Endothelial cell of umbilical vein (primary cell): ENCODE measurements around the gene EML4. TPM values are rescaled to one million over a fixed set of nuclear protein-coding genes. Genes with fewer than 3 reads are reported as not detected.

Source experiments
- BruUV-seq: library from RNA; stranded (reverse); fragments of 400-500 nt; replicated peaks from 2 replicates; lab custom pipeline; 2021; lab: Mats Ljungman, UMichigan
- CTCF ChIA-PET: fragments of 300-600, 350-600 bp; sonication (Branson Sonifier 250); formaldehyde crosslinking; loops from one replicate; lab custom pipeline; 2021; ENCODE audit warnings: antibody characterized with exemption, inconsistent platforms; lab: Charles Lee
- POLR2A ChIA-PET: fragments of 300-600, 350-600 bp; sonication (Branson Sonifier 250); formaldehyde crosslinking; loops from one replicate; lab custom pipeline; 2021; ENCODE audit warnings: antibody characterized with exemption, inconsistent platforms; lab: Charles Lee
- DNase-seq: peaks from one replicate; pipeline ENCODE4 v3.0.0-alpha.2; 2011; ENCODE audit warnings: low read depth, low spot score
- FAIRE-seq: peaks from 2 replicates; lab custom pipeline; 2011; peaks lifted over from hg19 to GRCh38; lab: Jason Lieb, UNC
- H2AFZ ChIP-seq: 2 replicates; pipeline ENCODE4 v1.6.0; 2012; ENCODE audit warnings: low read depth, low read length, control low read depth, inconsistent platforms
- H3K27ac ChIP-seq: 2 replicates; pipeline ENCODE4 v1.5.1; 2011; ENCODE audit warnings: low read depth, mild to moderate bottlenecking, control low read depth, low read length, moderate library complexity; ENCODE audit not compliant: insufficient read depth
- H3K27me3 ChIP-seq, 2 experiments: 2 replicates each; pipeline versions ENCODE4 v1.6.0 to v1.6.1; 2011; ENCODE audit warnings: low read length in 2 of 2, mixed read lengths in 1 of 2; ENCODE audit not compliant: control insufficient read depth in 2 of 2, insufficient read depth in 2 of 2
- H3K36me3 ChIP-seq, 2 experiments: 2 replicates in 1 of 2; 3 replicates in 1 of 2; pipeline ENCODE4 v1.5.1; 2011; ENCODE audit warnings: low read length in 2 of 2, mild to moderate bottlenecking in 1 of 2, moderate library complexity in 1 of 2; ENCODE audit not compliant: control insufficient read depth in 2 of 2, insufficient read depth in 2 of 2; ENCODE audit errors: extremely low read depth in 1 of 2
- H3K4me1 ChIP-seq: 3 replicates; pipeline ENCODE4 v1.5.1; 2011; ENCODE audit warnings: mild to moderate bottlenecking, low read length; ENCODE audit not compliant: control insufficient read depth, insufficient read depth; ENCODE audit errors: extremely low read depth
- H3K4me2 ChIP-seq: 2 replicates; pipeline ENCODE4 v1.6.1; 2011; ENCODE audit warnings: low read length, control low read depth, mixed read lengths; ENCODE audit not compliant: insufficient read depth
- H3K4me3 ChIP-seq, 3 experiments: fragments of 200-600 bp in 1 of 3; sonication (generic), shearing (Covaris generic) in 1 of 3; replicated peaks in 1 of 3; 2 replicates each; pipeline ENCODE4 v1.5.1; 2011 to 2016; ENCODE audit warnings: control low read depth in 3 of 3, low read length in 3 of 3, mild to moderate bottlenecking in 2 of 3, inconsistent platforms in 1 of 3, low read depth in 1 of 3, moderate library complexity in 1 of 3; ENCODE audit not compliant: insufficient read depth in 1 of 3
- H3K79me2 ChIP-seq: 2 replicates; pipeline ENCODE4 v1.6.0; 2012; ENCODE audit warnings: low read length, inconsistent platforms; ENCODE audit not compliant: control insufficient read depth, insufficient read depth
- H3K9ac ChIP-seq: replicated peaks from 2 replicates; pipeline ENCODE3; 2011; ENCODE audit warnings: low read length, control low read depth; ENCODE audit not compliant: insufficient read depth; ENCODE audit errors: extremely low read depth
- H3K9me1 ChIP-seq: replicated peaks from 3 replicates; pipeline ENCODE4 v1.6.0; 2011; ENCODE audit warnings: mild to moderate bottlenecking, low read length; ENCODE audit not compliant: control insufficient read depth, insufficient read depth; ENCODE audit errors: extremely low read depth
- H3K9me3 ChIP-seq: replicated peaks from 2 replicates; pipeline ENCODE4 v1.5.1; 2012; ENCODE audit warnings: low read length, inconsistent platforms; ENCODE audit not compliant: control insufficient read depth, insufficient read depth
- H4K20me1 ChIP-seq: replicated peaks from 2 replicates; pipeline ENCODE3; 2011; ENCODE audit warnings: mild to moderate bottlenecking, low read length; ENCODE audit not compliant: control insufficient read depth, insufficient read depth; ENCODE audit errors: extremely low read depth
- CTCF ChIP-seq, 2 donors: IDR thresholded peaks; 1 replicate in 1 of 2; 2 replicates in 1 of 2; pipeline ENCODE4 v1.5.1; 2011; ENCODE audit warnings: low read length in 2 of 2, mild to moderate bottlenecking in 2 of 2, moderate library complexity in 2 of 2, control low read depth in 1 of 2, inconsistent platforms in 1 of 2, low read depth in 1 of 2; ENCODE audit not compliant: insufficient read depth in 1 of 2; ENCODE audit errors: extremely low read depth in 1 of 2
- FOS ChIP-seq: IDR thresholded peaks from 2 replicates; pipeline ENCODE4 v1.6.1; 2011; ENCODE audit warnings: mild to moderate bottlenecking, low read length, moderate library complexity, borderline replicate concordance; ENCODE audit not compliant: insufficient read depth
- JUN ChIP-seq: IDR thresholded peaks from 2 replicates; pipeline ENCODE4 v1.6.1; 2011; ENCODE audit warnings: borderline replicate concordance, low read depth; ENCODE audit not compliant: insufficient read length, insufficient read depth
- MAX ChIP-seq: IDR thresholded peaks from 2 replicates; pipeline ENCODE4 v1.6.1; 2011; ENCODE audit not compliant: insufficient read depth, insufficient read length
- MYC ChIP-seq: IDR thresholded peaks from one replicate; pipeline ENCODE4 v1.6.1; 2011; ENCODE audit warnings: mild to moderate bottlenecking, low read depth, low read length
- POLR2A ChIP-seq: IDR thresholded peaks from 2 replicates; pipeline ENCODE4 v1.6.1; 2012; ENCODE audit warnings: low read depth, mild to moderate bottlenecking, control low read depth, low read length
- dilution Hi-C: fragments of 300-500 bp; cut with MboI; formaldehyde crosslinking; loops from one replicate; pipeline ENCODE4 v1.15.0; 2019; ENCODE audit warnings: low sequenced_read_pairs; ENCODE audit not compliant: extremely low pct_ligation_motif_present
- intact Hi-C: fragments of 100-400 bp; cut with micrococcal nuclease; formaldehyde crosslinking; loops from one replicate; pipeline ENCODE4 v1.10.0; 2022
- polyA plus RNA-seq, 4 experiments: library from polyadenylated mRNA; depleted of rRNA in 3 of 4; stranded (reverse) in 3 of 4; unstranded in 1 of 4; fragments of >200 nt; gene quantifications; 2 replicates each; pipeline versions ENCODE4 v1.2.1 to v1.2.3, GENCODE V29; 2011 to 2012; ENCODE audit warnings: missing spikeins in 1 of 4
- total RNA-seq: library from RNA; stranded (reverse); gene quantifications from 2 replicates; pipeline ENCODE4 v1.2.3, GENCODE V29; 2021

Gene EML4
- total and polyA plus RNA-seq, 2 donors (not counting 3 experiments of a cell fraction or from before 2014, with no cell fraction given), result 13.3 to 32.0 TPM

- Histone ChIP-seq H3K9me3 (no peaks in the 10 kb centered on the region), H3K79me2 (no peaks in the 10 kb centered on the region), H3K27me3 (peaks cover 26 to 28% of the 10 kb centered on the region in 2 experiments), H3K36me3 (no peaks in the 10 kb centered on the region), H2AFZ (no peak overlapping the region), H3K4me2 (no peak overlapping the region), H3K4me1 (no peaks in the 10 kb centered on the region), H3K4me3 (no peak overlapping the region), H3K27ac (no peak overlapping the region), H3K9ac (no peak overlapping the region), H4K20me1 (no peaks in the 10 kb centered on the region), H3K9me1 (no peaks in the 10 kb centered on the region)
- TF ChIP-seq MAX, result no peak
- no peak for TF ChIP-seq FOS
- no peak for TF ChIP-seq MYC
- TF ChIP-seq CTCF (IDR thresholded peaks at IDR 0.05; ENCODE audit: extremely low read depth in 1 of 2, insufficient read depth in 1 of 2, low read depth in 1 of 2, low read length in 2 of 2), result no peak
- TF ChIP-seq JUN, result no peak
- no peak for TF ChIP-seq POLR2A
- dilution Hi-C loops, result no loop called here
- intact Hi-C loops, result no loop called here
- ChIA-PET CTCF (interaction anchor here (0.7 to 1.6 kb wide), 4 partner anchors 13 to 27 kb away, joined by 3 to 5 read pairs (median 4); no protein-coding TSS in a partner anchor), POLR2A (no interaction called here)
- BruUV-seq, result no TSS peak
- no peak for FAIRE-seq
- DNase-seq, result no peak
These were observed 5.6 kb upstream of the EML4 start for GRCh38 chr2:42163444-42164045.
